Measurements from ENCODE around the gene METTL25.

DNA sequence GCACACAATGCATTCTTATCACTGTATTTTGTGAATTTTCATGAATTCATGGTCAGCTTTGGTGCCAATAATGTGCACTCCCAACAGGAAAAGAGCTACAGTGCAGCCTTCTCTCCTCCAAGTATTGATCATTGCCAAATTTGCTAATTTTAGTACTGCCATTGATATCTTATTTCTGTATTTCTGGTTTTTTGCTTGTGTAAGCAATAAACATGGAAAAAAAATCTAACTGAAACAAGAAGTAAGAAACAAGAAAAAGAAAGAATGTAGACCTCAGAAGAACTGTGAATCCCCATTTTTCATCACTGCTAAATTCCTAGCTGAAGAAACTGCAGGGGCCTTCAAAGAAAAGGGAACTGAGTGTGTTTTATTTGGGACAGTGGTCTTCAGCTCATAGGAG, 161.2 kb downstream of the METTL25 start:
- TF ChIP-seq, protein P1, sequence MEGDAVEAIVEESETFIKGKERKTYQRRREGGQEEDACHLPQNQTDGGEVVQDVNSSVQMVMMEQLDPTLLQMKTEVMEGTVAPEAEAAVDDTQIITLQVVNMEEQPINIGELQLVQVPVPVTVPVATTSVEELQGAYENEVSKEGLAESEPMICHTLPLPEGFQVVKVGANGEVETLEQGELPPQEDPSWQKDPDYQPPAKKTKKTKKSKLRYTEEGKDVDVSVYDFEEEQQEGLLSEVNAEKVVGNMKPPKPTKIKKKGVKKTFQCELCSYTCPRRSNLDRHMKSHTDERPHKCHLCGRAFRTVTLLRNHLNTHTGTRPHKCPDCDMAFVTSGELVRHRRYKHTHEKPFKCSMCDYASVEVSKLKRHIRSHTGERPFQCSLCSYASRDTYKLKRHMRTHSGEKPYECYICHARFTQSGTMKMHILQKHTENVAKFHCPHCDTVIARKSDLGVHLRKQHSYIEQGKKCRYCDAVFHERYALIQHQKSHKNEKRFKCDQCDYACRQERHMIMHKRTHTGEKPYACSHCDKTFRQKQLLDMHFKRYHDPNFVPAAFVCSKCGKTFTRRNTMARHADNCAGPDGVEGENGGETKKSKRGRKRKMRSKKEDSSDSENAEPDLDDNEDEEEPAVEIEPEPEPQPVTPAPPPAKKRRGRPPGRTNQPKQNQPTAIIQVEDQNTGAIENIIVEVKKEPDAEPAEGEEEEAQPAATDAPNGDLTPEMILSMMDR (conservative IDR thresholded peaks at IDR 0.05; ENCODE audit: low read length), result no peak
- no peak for TF ChIP-seq EZH2phosphoT487 (IDR thresholded peaks at IDR 0.05; ENCODE audit: borderline replicate concordance, low read depth, low read length)
